GM03348 (cell line): Measurements from ENCODE around the gene ZDHHC14.

Experiments
- DNase-seq: peaks from one replicate; pipeline ENCODE4 v3.0.0; 2012; ENCODE audit warnings: low spot score

The ZDHHC14 gene

DNA sequence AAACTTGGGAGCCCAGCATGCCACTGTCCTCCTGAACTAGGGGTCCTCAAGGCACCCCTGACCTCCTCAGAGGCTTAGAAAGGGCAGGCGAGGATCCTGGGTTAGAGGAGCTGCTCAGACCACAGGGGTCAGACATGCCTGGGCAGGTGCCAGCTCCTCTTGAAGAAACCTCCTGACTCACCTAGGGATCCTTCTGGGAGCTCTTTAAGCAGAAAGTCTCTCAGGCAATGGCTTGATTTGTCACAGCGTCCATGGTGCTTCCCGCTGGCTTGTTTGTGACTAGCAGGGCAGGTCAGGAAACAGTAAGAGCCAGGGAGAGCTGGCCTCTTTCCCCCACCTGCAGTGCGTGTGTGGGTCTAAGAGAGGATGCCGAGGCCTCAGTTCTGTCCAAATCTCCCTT lies 267.6 kb downstream of the ZDHHC14 start:
- DNase-seq = no peak

DNA sequence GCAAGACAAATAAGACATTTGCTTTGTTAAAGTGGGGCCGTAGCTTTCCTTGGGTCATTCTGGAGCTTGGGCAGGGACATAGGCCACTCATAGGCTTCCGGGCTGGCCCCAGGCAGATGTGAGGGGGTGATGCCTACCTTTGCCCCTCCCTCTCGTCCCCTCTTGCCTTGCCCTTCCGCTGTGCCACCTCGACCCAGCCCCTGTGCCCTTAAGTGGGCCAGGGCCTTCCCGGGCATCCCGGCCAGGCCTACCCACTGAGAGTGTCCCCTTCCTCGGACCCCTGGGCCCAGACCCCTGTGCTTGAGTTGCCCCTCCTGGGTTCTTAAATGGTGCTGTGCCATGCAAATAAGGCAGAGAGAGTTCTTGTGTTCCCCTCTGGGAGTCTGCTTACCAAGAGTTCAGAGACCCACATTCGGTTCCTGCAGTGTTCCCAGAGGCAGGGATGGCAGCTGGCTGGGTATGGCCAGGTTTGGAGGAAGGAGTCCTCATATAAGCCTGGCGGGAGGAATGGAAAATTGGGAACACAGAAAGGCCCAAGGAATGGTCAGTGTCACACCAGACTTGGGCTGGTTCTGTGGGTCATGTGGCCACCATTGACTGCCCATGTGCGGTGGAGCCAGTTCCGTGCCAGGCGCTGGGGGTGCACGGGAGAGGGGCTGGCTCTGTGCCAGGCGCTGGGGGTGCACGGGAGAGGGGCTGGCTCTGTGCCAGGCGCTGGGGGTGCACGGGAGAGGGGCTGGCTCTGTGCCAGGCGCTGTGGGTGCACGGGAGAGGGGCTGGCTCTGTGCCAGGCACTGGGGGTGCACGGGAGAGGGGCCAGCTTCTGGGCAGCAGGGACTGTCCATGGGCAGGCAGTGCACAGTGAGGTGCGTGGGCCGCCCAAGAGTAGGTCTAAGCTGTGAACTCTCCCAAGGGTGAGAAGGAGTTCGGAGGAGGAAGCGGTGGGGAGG lies 268.6 kb downstream of the ZDHHC14 start:
- DNase-seq = no peak

DNA sequence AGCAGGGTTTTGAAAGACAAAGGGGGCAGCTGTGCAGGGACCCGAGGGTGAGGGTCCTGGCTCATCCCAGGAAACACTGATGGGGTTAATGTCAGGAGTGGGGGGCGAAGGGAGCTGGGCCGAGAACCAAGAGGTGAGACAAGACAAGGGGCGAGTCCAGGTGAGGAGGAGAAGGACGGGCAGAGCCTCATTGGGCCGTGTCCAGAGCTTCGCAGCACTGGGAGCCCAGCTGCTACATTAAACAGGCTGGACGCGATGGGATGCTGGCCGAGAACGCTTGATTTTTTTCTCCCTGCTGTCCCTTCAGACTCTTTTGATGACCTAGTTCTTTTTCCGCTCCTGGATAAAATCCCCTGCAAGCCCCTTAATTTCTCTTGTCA lies 269.3 kb downstream of the ZDHHC14 start:
- DNase-seq = no peak

- no peak for DNase-seq
Measured at GRCh38 chr6:157650801-157651200, 269.8 kb downstream of the ZDHHC14 start.

- no peak for DNase-seq
Measured at GRCh38 chr6:157651731-157652490, 270.9 kb downstream of the ZDHHC14 start.

- DNase-seq = no peak
Measured at GRCh38 chr6:157652601-157653363, 271.8 kb downstream of the ZDHHC14 start.

- no peak for DNase-seq
Measured at GRCh38 chr6:157653521-157653920, 272.5 kb downstream of the ZDHHC14 start.

DNA sequence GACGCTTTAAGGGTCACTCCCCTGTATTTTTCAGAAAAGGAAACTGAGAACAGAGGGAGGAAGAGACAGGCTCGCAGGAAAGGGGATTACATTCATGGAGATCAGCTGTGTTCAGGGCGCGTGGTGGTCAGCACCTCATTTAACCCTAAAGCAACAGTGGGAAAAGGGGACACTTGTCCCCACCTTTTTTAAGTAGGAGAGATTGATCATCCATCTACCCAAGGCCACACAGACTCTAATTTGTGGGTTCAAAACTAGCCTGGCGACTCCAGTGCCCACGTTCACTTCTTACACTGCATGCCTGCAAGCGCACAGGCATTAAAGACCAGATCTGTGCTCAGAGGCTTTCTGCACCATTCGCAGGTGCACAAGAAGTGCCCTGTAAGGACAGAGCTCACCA lies 274.1 kb downstream of the ZDHHC14 start:
- no peak for DNase-seq

DNA sequence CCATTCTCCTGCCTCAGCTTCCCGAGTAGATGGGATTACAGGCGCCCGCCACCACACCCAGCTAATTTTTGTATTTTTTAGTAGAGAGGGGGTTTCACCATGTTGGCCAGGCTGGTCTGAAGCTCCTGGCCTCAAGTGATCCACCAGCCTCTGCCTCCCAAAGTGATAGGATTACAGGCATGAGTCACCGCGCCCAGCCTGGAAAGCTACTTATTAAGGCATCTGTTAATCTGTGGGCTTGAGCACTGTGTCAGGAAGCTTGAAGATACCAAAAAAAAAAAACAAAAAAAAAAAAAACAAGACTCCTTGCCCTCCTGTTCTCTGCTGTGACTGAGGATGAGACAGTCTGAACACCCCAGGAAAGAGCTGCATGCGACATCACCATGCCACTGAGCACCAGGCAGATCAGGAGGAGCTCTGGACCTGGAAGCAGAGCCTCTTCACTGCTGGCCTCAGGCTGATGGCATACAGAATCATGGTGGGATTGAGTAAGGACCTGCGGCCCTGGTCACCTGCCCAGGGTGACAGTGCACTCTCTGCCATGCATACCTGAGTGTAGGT lies 275.5 kb downstream of the ZDHHC14 start:
- DNase-seq = no peak

GRCh38 chr6:157657754-157658153 lies 276.8 kb downstream of the ZDHHC14 start:
- DNase-seq = no peak

- DNase-seq = no peak
Measured at GRCh38 chr6:157658301-157658700, 277.3 kb downstream of the ZDHHC14 start.

- DNase-seq = no peak
Measured at GRCh38 chr6:157659536-157660271, 278.7 kb downstream of the ZDHHC14 start.

DNA sequence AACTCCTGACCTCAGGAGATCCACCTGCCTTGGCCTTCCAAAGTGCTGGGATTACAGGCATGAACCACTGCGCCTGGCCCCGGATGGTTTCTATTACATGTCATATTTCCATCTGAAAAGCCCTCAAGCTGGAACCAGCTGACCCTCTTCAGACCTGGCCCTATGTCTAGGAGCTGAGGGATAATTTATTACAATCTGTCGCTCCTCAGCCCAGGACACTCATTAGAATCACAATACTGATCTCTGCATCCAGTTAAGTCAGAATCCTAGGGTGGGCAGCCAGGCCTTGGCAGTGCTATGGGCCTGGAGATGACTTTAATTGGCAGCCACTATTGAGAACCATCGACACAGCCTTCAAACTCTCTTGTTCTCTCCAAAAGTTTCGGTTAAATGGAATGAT lies 279.4 kb downstream of the ZDHHC14 start:
- no peak for DNase-seq

GRCh38 chr6:157661652-157662051 lies 280.7 kb downstream of the ZDHHC14 start:
- no peak for DNase-seq

- no peak for DNase-seq
Measured at GRCh38 chr6:157663261-157663660, 282.3 kb downstream of the ZDHHC14 start.

DNA sequence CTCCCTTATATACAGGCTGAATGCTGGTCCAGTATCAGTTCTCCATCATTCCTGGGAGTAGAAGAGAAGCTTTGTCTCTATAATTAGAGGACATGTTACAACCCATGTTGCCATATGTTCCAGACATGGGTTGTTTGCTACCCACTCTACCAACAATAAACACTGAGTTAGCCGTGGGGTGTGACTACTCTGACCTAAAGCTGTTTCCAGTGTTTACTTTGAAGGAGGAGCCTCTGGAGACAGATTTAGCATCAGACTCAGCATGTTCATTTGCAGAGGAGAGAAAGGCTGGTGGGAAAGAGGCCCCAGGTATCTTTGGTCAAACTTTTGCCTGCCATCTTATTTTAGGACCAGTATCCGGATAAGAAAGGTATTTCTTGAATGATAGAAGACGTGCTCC lies 284.2 kb downstream of the ZDHHC14 start:
- no peak for DNase-seq

DNA sequence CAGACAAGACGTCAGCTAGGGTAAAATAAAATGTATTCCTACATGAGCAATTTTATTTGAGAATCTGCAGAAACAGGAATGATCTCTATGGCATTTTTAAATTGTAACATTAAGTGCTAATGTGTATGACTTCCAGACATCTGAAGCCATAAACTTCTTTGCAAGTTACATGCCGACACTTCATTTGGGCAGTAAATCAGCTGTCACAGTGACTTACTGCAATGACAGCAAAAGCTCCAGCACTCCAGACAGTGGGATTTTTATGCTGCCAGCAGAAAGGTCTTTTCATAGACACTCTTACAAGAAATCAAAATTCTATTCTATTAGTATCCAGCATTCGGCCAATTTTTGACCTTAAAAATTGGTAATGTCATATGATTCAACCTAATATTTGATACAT lies 285.7 kb downstream of the ZDHHC14 start:
- no peak for DNase-seq

DNA sequence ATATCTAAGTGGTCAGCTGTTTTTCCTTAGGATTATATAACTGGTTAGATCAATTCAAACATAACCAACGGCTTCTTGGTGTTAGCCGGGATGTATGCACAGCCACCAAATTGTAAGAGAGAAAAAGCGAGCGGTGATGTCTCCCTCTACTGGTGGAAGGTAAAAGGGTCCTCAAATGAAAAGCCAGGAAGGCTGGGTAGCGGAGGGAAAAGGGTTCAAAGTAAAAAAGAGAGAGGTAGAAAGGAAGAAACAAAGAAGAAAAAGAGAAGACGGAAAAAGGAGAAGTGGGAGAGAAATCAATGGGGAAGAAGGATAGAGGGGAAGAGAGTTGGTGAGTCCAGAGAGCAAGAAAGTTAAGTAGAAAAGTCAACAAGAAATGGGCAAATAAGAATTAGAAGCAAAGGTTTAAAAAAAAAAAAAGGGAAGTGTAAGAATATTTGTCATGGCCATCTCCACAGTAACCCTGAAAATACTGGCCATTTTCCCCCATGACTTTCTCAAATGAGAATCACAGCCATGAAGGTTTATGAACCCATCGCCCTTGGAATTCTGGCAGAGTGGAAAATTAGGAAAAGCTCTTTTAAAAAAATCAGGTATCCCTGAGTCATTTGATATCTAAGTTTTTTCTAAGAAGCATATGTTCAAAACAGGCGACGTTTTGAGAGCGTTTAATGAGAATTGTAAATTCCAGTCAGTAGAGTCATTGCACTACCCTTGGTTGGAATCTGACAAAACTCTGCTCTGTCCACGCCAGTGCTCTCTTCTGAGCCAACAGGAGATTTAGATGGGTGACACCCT lies 286.4 kb downstream of the ZDHHC14 start:
- peak; percentile 85 for DNase-seq

- DNase-seq = no peak
Measured at GRCh38 chr6:157668009-157668401, 287.0 kb downstream of the ZDHHC14 start.

DNA sequence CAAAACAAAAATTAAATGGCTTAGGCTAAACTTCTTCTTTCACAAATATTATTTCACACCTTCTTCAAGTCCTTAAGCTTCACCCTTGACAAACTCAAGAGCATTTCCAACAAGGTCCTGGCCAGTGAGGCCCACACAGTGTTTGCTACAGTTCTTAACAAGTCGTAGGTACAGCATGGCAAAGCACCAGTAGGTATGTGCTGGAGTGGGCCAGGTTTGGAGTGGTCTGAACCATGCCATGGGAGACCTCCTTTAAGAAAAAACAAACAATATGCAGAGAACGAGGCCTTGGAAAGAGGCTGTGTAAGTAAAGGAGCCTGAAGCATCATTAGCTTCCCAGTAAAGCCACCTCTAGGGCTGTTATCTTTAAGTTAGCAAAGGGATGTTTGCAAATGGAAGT lies 287.7 kb downstream of the ZDHHC14 start:
- no peak for DNase-seq

DNA sequence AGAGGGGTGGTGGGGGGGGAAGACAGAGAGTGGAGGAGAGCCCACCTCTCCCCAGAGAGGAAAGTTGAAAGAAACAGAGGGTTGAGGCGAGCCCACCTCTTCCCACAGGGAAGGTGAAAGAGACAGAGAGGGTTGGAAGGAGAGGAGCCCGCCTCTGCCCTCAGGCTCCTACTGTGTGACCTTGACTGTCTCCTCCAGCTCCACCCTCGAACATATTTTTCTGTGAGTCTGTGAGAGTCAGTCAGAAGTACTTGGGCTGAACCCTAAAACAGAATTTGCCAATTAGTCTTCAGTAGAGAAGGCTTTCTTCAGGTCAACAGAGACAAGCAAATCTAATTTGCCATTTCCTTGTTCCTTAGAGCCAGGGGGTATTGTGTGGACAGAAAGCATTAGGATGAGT lies 288.3 kb downstream of the ZDHHC14 start:
- DNase-seq = no peak
